ENCODE data around the gene ANKRD13D.
A peak's percentile ranks its signal among the peaks of the same experiment; 100 is the strongest.

Gene ANKRD13D

GRCh38 chr11:67275606-67276409, 13.3 kb upstream of the ANKRD13D start:
- peak overlapping the region; percentile 100 for H3K27ac ChIP-seq (ENCODE audit: low read depth, low read length)
- H3K79me2 ChIP-seq (ENCODE audit: control insufficient read depth, low read length) = peaks cover 97% of the 10 kb centered on the region
- no peaks in the 10 kb centered on the region for H3K9me3 ChIP-seq (ENCODE audit: control insufficient read depth, insufficient read depth, low read length)
- no peaks in the 10 kb centered on the region for H3K9me2 ChIP-seq (replicated peaks; ENCODE audit: control insufficient read depth, low read length)
- TF ChIP-seq EZH2phosphoT487 (IDR thresholded peaks at IDR 0.05; ENCODE audit: borderline replicate concordance, low read length) (no peak), CTCF (IDR thresholded peaks at IDR 0.05; ENCODE audit: low read depth, low read length, poor library complexity, severe bottlenecking) (no peak)
- peak overlapping the region; percentile 78 for H3K4me3 ChIP-seq (ENCODE audit: low read length)
- peaks cover 85% of the 10 kb centered on the region for H3K4me1 ChIP-seq (ENCODE audit: control insufficient read depth, low read length)
- H3K36me3 ChIP-seq (ENCODE audit: control insufficient read depth, low read length) = peaks cover 93% of the 10 kb centered on the region
- H3K27me3 ChIP-seq (ENCODE audit: control insufficient read depth, low read length) = no peaks in the 10 kb centered on the region
- H3K4me2 ChIP-seq (ENCODE audit: low read length) = peak overlapping the region; percentile 100
- no peaks in the 10 kb centered on the region for H4K20me1 ChIP-seq (ENCODE audit: control insufficient read depth, insufficient read depth, low read depth, low read length)
- H3F3A ChIP-seq (ENCODE audit: control insufficient read depth, insufficient read depth) = peaks cover 29% of the 10 kb centered on the region

- no peaks in the 10 kb centered on the region for H3K9me2 ChIP-seq (replicated peaks; ENCODE audit: control insufficient read depth, low read length)
- H3F3A ChIP-seq (ENCODE audit: control insufficient read depth, insufficient read depth) = peaks cover 21% of the 10 kb centered on the region
- peaks cover 93% of the 10 kb centered on the region for H3K36me3 ChIP-seq (ENCODE audit: control insufficient read depth, low read length)
- peaks cover 90% of the 10 kb centered on the region for H3K79me2 ChIP-seq (ENCODE audit: control insufficient read depth, low read length)
- peak overlapping the region; percentile 78 for H3K4me3 ChIP-seq (ENCODE audit: low read length)
- no peaks in the 10 kb centered on the region for H4K20me1 ChIP-seq (ENCODE audit: control insufficient read depth, insufficient read depth, low read depth, low read length)
- peaks cover 75% of the 10 kb centered on the region for H3K4me1 ChIP-seq (ENCODE audit: control insufficient read depth, low read length)
- H3K9me3 ChIP-seq (ENCODE audit: control insufficient read depth, insufficient read depth, low read length) = no peaks in the 10 kb centered on the region
- no peaks in the 10 kb centered on the region for H3K27me3 ChIP-seq (ENCODE audit: control insufficient read depth, low read length)
- H3K4me2 ChIP-seq (ENCODE audit: low read length) = peak overlapping the region; percentile 100
- peak overlapping the region; percentile 100 for H3K27ac ChIP-seq (ENCODE audit: low read depth, low read length)
- no peak for TF ChIP-seq EZH2phosphoT487 (IDR thresholded peaks at IDR 0.05; ENCODE audit: borderline replicate concordance, low read length)
- TF ChIP-seq CTCF (IDR thresholded peaks at IDR 0.05; ENCODE audit: low read depth, low read length, poor library complexity, severe bottlenecking) = peak; percentile 70
Observed at GRCh38 chr11:67276781-67277230, 12.3 kb upstream of the ANKRD13D start.

- Histone ChIP-seq H3K36me3 (ENCODE audit: control insufficient read depth, low read length) (peaks cover 93% of the 10 kb centered on the region), H3K9me3 (ENCODE audit: control insufficient read depth, insufficient read depth, low read length) (no peaks in the 10 kb centered on the region), H3K27ac (ENCODE audit: low read depth, low read length) (peak overlapping the region; percentile 100), H3K4me1 (ENCODE audit: control insufficient read depth, low read length) (peaks cover 69% of the 10 kb centered on the region), H3K4me2 (ENCODE audit: low read length) (peak overlapping the region; percentile 100), H3K79me2 (ENCODE audit: control insufficient read depth, low read length) (peaks cover 87% of the 10 kb centered on the region), H3F3A (ENCODE audit: control insufficient read depth, insufficient read depth) (peaks cover 16% of the 10 kb centered on the region), H4K20me1 (ENCODE audit: control insufficient read depth, insufficient read depth, low read depth, low read length) (no peaks in the 10 kb centered on the region), H3K9me2 (replicated peaks; ENCODE audit: control insufficient read depth, low read length) (no peaks in the 10 kb centered on the region), H3K27me3 (ENCODE audit: control insufficient read depth, low read length) (no peaks in the 10 kb centered on the region), H3K4me3 (ENCODE audit: low read length) (peak overlapping the region; percentile 78)
- TF ChIP-seq EZH2phosphoT487 (IDR thresholded peaks at IDR 0.05; ENCODE audit: borderline replicate concordance, low read length) = no peak
- TF ChIP-seq CTCF (IDR thresholded peaks at IDR 0.05; ENCODE audit: low read depth, low read length, poor library complexity, severe bottlenecking) = peak; percentile 22
Observed at GRCh38 chr11:67277231-67277961, 11.7 kb upstream of the ANKRD13D start.
